ENCODE results near the gene CCDC138. TPM values are rescaled to one million over a fixed set of nuclear protein-coding genes. Genes with fewer than 3 reads are reported as not detected.
A peak's percentile ranks its signal among the peaks of the same experiment; 100 is the strongest.

The CCDC138 gene
- total RNA-seq, 4 donors from 2014 or later = 5.9 to 8.7 (median 6.5) TPM

GRCh38 chr2:108786008-108786353, 590 bp upstream of the CCDC138 start:
- Histone ChIP-seq H3K4me3 (peak overlapping the region; percentile 51 to 93 (median 76)), H3K36me3 (peaks cover 0 to 39% (median 0%) of the 10 kb centered on the region in 3 donors), H3K9me3 (no peaks in the 10 kb centered on the region), H3K4me1 (peaks cover 0 to 18% (median 6%) of the 10 kb centered on the region in 4 donors), H3K27me3 (no peaks in the 10 kb centered on the region), H3K27ac (peak overlapping the region in 3 of 4 donors; percentile 83 to 84 (median 83))
- 0 to 3% methylated on average over 1 of the region's 1 CpG for WGBS, 2 donors
- TF ChIP-seq POLR2A (IDR thresholded peaks at IDR 0.05) = no peak
- TF ChIP-seq, protein P1, sequence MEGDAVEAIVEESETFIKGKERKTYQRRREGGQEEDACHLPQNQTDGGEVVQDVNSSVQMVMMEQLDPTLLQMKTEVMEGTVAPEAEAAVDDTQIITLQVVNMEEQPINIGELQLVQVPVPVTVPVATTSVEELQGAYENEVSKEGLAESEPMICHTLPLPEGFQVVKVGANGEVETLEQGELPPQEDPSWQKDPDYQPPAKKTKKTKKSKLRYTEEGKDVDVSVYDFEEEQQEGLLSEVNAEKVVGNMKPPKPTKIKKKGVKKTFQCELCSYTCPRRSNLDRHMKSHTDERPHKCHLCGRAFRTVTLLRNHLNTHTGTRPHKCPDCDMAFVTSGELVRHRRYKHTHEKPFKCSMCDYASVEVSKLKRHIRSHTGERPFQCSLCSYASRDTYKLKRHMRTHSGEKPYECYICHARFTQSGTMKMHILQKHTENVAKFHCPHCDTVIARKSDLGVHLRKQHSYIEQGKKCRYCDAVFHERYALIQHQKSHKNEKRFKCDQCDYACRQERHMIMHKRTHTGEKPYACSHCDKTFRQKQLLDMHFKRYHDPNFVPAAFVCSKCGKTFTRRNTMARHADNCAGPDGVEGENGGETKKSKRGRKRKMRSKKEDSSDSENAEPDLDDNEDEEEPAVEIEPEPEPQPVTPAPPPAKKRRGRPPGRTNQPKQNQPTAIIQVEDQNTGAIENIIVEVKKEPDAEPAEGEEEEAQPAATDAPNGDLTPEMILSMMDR (IDR thresholded peaks at IDR 0.05) = no peak
- no peak for TF ChIP-seq EP300 (IDR thresholded peaks at IDR 0.05)
- no peak for DNase-seq (ENCODE audit: low spot score in 2 of 2)

DNA sequence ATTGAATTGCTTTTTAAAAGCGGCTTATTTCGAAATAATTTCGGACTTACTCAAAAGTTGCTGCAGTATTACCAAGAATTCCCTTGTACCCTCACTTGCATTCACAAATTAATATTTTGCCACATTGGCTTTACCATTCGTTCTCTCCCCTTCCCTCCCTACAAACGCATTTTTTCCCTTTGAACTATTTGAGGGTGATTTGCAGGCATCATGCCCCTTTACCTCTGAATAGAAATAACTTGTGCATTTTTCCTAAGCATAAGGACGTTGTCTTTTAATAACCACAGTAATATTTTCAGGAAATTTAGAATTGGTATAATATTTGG, 608 bp downstream of the CCDC138 start:
- no peak for DNase-seq (ENCODE audit: low spot score in 2 of 2)
- H3K9me3 ChIP-seq = no peaks in the 10 kb centered on the region
- peaks cover 0 to 31% (median 0%) of the 10 kb centered on the region in 3 donors for H3K36me3 ChIP-seq
- H3K27ac ChIP-seq = peak overlapping the region; percentile 74 to 84 (median 83)
- no peaks in the 10 kb centered on the region for H3K27me3 ChIP-seq
- 2 to 5% methylated on average over 6 of the region's 6 CpGs for WGBS, 2 donors
- H3K4me1 ChIP-seq = peaks cover 0 to 18% (median 6%) of the 10 kb centered on the region in 4 donors
- H3K4me3 ChIP-seq = peak overlapping the region; percentile 51 to 93 (median 76)
- TF ChIP-seq, protein P1 (IDR thresholded peaks at IDR 0.05) = no peak
- TF ChIP-seq POLR2A (IDR thresholded peaks at IDR 0.05) = no peak
- no peak for TF ChIP-seq EP300 (IDR thresholded peaks at IDR 0.05)

DNA sequence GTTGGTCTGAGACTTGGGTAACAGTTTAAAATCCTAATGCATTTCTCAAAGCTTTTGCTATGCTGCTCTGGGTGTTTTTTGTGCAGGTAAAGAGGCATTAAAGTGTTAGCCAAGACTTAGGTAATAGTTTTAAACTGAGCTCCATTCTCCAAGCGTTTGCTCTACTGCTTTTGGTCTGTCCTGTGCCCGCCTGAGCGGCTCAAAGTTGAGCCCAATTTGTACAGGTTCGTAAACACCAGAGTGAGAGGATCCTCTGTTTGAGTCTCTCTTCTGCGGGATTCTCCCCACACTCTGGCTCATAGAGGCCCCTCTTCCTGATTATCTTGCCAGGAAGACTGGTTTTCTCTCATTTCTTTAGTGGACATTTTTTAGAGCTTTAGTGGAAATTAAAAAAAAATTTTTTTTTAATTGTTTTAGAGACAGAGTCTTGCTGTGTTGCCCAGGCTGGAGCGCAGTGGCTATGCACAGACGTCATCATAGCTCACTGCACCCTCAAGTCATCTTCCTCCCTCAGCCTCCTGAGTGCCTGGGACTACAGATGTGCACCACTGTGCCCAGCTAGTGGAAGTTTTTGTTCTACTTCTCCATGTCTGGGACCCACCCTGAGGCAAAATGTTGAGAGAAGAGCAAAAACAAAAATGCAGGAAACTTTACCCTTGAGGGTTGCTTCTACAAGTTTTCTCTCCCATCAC, 16.6 kb downstream of the CCDC138 start:
- DNase-seq (ENCODE audit: low spot score in 2 of 2) = no peak
- 93 to 95% methylated on average over 7 of the region's 7 CpGs for WGBS, 2 donors

GRCh38 chr2:108805032-108805431, 18.5 kb downstream of the CCDC138 start:
- TF ChIP-seq, protein P1 (IDR thresholded peaks at IDR 0.05) = no peak
- TF ChIP-seq POLR2A (IDR thresholded peaks at IDR 0.05) = no peak
- TF ChIP-seq EP300 (IDR thresholded peaks at IDR 0.05) = no peak
- WGBS, 2 donors = 82 to 84% methylated on average over 1 of the region's 1 CpG

More for the DNA sequence above, 16.6 kb downstream of the CCDC138 start:
- H3K4me3 ChIP-seq = no peak overlapping the region
- H3K36me3 ChIP-seq = peaks cover 0 to 17% (median 0%) of the 10 kb centered on the region in 3 donors
- H3K9me3 ChIP-seq = no peaks in the 10 kb centered on the region
- H3K27me3 ChIP-seq = no peaks in the 10 kb centered on the region
- H3K4me1 ChIP-seq = no peaks in the 10 kb centered on the region
- no peak overlapping the region for H3K27ac ChIP-seq
- TF ChIP-seq POLR2A (IDR thresholded peaks at IDR 0.05) = no peak
- TF ChIP-seq, protein P1 (IDR thresholded peaks at IDR 0.05) = no peak
- TF ChIP-seq EP300 (IDR thresholded peaks at IDR 0.05) = no peak

DNA sequence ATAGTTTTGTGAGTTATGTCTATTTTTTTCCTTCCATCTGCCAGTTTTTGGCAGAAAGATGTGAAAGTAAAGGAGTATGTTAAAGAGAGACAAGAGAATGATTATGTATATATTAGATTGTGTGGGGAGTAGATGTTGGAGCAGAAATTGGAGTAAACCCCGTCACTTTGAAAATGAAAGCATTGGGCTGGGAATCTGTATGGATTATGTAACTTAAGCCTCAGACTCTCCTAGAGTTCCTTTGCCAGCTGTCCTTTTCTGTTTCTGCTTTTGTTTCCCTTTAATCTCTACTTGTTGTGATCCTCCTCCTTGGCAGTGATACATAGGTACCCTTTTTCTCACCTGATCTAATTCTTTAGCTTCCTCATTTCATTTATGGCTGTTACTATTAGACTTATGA, 19.2 kb downstream of the CCDC138 start:
- Histone ChIP-seq H3K36me3 (peaks cover 0 to 32% (median 0%) of the 10 kb centered on the region in 3 donors), H3K4me3 (no peak overlapping the region), H3K27ac (no peak overlapping the region), H3K9me3 (peaks cover 0 to 9% (median 2%) of the 10 kb centered on the region in 4 donors), H3K4me1 (no peaks in the 10 kb centered on the region), H3K27me3 (no peaks in the 10 kb centered on the region)
- no peak for DNase-seq (ENCODE audit: low spot score in 2 of 2)
- WGBS, 2 donors = 78 to 88% methylated on average over 1 of the region's 1 CpG
- no peak for TF ChIP-seq POLR2A (IDR thresholded peaks at IDR 0.05)
- TF ChIP-seq, protein P1 (IDR thresholded peaks at IDR 0.05) = no peak
- TF ChIP-seq EP300 (IDR thresholded peaks at IDR 0.05) = no peak

More at GRCh38 chr2:108805032-108805431, 18.5 kb downstream of the CCDC138 start:
- no peak overlapping the region for H3K27ac ChIP-seq
- H3K9me3 ChIP-seq = peaks cover 0 to 6% (median 2%) of the 10 kb centered on the region in 4 donors
- H3K27me3 ChIP-seq = no peaks in the 10 kb centered on the region
- no peaks in the 10 kb centered on the region for H3K4me1 ChIP-seq
- H3K4me3 ChIP-seq = no peak overlapping the region
- peaks cover 0 to 29% (median 0%) of the 10 kb centered on the region in 3 donors for H3K36me3 ChIP-seq
- no peak for DNase-seq (ENCODE audit: low spot score in 2 of 2)
